GM19324 (cell line): ENCODE measurements around the gene RHBDF2.

ENCODE experiments used
- ATAC-seq: cut with Tn5 transposase; IDR thresholded peaks from one replicate; pipeline ENCODE4 v1.9.1; 2021; ENCODE audit warnings: mild to moderate bottlenecking, moderate library complexity; ENCODE audit not compliant: unreplicated experiment, low FRiP score

The RHBDF2 gene

GRCh38 chr17:76444518-76445311 is 56.5 kb downstream of the RHBDF2 start:
- no peak for ATAC-seq

DNA sequence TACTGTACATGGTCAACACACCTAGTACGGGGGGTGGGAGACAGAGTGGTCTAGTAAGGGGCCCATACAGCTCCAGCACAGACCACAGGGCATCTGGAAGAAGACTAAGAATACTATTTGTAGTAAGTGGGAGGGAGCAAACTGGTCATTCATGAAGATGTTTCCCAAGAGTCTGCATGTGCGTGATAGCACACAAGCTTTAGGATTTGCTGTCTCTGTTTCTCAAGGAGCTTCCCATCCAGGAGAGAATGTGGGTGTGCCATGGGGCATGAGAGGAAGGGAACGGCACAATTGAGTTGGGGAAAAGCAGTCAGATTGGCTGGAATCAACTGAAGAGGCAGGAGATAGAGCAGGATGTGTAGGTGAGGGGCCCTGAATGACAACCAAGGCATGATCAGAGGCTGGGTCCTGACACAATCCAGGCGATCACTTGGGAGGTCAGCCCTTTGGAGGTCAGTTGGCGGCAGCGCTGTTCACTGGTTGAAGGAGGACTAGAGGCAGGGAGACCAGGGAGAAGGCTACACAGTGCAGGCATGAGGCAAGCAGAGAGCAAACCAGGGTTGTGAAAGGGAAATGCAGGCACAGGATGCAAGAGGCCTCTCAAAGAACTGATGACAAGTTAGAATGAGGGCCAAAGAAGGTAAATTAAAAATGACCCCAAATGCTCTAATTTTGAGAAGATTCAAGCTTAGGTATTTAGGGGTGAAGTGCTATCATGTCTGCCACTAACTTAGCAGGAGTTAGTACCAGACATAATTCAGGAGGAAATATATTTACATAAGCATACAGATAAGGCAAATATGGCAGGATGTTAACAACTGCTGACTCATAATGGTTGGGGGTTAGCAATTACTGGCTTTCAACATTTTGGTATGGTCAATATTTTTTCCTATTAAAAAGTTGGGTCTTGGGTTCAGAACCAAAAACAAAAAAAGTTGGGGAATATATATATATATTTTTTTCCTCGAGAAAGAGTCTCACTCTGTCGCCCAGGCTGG is 58.6 kb downstream of the RHBDF2 start:
- no peak for ATAC-seq

- no peak for ATAC-seq
Measured at GRCh38 chr17:76441686-76442340, 59.4 kb downstream of the RHBDF2 start.

DNA sequence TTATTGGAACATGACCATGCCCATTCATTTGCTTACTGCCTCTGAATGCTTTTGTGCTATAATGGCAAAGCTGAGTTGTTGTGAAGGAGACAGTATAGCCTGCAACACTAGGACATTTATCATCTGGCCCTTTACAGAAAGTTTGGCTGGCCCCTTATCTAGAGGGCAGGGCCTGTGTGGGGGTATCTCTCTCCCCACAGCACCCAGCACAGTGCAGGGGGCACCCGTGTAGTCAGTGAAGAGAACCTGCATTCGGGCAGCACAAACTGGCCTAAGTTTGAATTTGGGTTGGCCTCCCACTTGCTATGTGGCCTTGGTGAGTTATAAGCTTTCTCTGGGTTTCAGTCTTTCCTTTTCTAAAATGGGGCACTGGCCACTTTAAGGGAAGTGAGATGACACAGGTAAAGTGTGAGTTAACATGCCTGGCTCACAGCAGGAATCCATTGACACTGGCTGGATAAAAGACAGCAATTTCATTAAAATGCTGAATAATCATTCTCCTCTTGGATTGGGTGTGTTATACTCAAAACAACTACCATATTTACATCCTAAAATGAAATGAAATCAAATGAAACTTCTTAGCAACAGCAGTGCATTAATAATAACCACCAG is 60.4 kb downstream of the RHBDF2 start:
- ATAC-seq = no peak

- ATAC-seq = no peak
Measured at GRCh38 chr17:76439314-76439928, 61.8 kb downstream of the RHBDF2 start.

- ATAC-seq = no peak
Measured at GRCh38 chr17:76438906-76439305, 62.3 kb downstream of the RHBDF2 start.

- ATAC-seq = no peak
Measured at GRCh38 chr17:76437467-76438402, 63.5 kb downstream of the RHBDF2 start.

- ATAC-seq = no peak
Measured at GRCh38 chr17:76435751-76436150, 65.5 kb downstream of the RHBDF2 start.

- no peak for ATAC-seq
Measured at GRCh38 chr17:76434870-76435269, 66.4 kb downstream of the RHBDF2 start.

GRCh38 chr17:76433693-76434092 is 67.5 kb downstream of the RHBDF2 start:
- no peak for ATAC-seq

DNA sequence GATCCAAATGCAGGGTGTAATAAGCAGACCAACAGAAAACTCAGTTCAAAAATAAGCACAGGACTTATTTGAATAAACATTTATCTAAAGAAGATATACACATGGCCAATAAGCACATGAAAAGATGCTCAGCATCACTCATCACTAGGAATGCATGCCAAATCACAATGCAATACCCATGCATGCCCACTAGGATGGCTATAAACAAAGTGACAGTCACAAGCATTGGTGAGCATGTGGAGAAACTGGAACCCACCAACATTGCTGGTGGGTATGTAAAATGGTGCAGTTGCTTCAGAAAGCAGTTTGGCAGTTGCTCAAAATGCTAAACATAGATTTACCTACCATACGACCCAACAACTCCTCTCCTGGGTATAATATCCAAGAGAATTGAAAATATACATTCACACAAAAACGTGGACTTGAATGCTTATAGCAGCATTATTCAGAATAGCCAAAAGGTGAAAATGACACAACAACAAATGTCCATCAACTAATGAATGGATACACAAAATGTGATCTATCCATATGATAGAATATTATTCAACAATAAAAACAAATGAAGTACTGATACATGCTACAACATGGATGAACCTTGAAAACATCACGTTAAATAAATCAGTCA is 68.4 kb downstream of the RHBDF2 start:
- ATAC-seq = no peak

GRCh38 chr17:76432004-76432403 is 69.2 kb downstream of the RHBDF2 start:
- no peak for ATAC-seq

DNA sequence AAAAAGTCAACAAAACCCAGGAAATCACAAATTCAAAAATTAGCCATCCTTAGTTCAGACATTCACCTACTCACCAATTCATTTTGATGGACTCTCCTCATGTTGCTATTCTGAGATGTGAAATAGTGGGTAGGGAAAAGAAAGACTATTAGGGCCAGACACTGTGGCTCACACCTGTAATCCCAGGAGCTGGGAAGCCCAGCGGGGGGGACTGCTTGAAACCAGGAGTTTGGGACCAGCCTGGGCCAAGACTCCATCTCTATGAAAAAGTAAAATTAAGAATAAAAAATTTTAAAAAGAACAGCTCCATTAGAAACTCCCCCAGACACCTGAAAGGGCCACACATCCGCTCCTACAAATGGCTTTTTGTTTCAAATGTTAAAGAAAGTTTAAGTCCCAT is 69.7 kb downstream of the RHBDF2 start:
- no peak for ATAC-seq

DNA sequence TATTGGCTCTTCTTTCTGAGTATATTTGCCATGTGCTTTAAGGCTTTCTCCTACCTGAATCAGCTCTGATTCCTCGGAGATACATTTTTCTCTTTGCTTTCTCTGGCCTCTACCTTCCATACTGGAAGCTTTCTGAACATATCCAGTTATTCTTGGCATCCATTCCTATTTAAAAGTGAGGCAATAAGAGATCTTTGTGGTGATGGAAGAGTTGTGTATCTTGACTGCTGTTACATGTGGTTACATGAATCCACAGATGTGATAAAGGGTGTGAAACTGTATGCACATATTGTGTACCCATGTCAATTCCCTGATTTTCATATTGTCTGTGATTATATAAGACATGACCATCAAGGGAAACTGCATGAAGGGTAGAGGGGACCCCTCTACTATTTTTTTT is 72.7 kb downstream of the RHBDF2 start:
- ATAC-seq = no peak

- ATAC-seq = no peak
Measured at GRCh38 chr17:76427501-76428231, 73.6 kb downstream of the RHBDF2 start.

DNA sequence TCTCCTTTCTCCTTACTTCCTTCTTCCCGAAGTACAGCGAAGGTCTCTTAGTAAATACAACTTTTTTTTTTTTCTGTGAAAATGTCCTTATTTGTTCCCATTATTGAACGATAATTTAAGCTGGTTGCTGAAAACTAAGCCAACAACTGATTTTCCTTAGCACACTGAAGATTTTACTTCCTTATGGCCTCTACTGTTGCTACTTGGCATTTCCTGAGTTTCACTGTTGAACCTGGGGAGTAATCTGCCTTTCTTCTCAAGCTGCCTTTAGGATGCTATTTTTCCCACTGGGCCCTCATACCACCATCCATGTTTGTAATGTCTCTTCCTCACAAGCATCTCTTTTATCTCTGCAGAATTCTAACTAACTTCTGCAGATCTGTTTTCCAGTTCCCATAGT is 74.4 kb downstream of the RHBDF2 start:
- ATAC-seq = no peak

DNA sequence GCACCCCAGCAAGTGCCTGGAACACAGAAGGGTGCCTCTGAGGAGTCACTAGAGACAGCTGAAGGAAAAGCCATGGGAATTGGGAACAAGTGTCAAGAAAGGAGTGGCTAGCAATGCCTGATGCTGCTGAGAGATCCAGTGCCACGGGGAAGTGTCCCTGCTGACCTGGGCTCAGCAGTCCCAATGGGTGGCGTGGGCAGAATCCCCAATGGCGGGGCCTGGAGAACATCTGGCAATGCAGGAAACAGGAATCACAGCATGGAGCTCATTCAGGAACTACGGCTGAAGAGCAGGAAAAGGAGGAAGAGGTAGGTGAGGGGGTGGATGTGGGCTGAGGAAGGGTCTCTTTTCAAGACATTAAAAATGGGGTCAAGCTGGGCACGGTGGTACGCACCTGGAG is 78.4 kb downstream of the RHBDF2 start:
- no peak for ATAC-seq

GRCh38 chr17:76422406-76422805 is 78.8 kb downstream of the RHBDF2 start:
- no peak for ATAC-seq
